ENCODE data around the gene TSPOAP1. TPM values are rescaled to one million over a fixed set of nuclear protein-coding genes. Genes with fewer than 3 reads are reported as not detected.

The TSPOAP1 gene
- total RNA-seq, 2 experiments from 2014 or later = 17.8 to 19.5 TPM

DNA sequence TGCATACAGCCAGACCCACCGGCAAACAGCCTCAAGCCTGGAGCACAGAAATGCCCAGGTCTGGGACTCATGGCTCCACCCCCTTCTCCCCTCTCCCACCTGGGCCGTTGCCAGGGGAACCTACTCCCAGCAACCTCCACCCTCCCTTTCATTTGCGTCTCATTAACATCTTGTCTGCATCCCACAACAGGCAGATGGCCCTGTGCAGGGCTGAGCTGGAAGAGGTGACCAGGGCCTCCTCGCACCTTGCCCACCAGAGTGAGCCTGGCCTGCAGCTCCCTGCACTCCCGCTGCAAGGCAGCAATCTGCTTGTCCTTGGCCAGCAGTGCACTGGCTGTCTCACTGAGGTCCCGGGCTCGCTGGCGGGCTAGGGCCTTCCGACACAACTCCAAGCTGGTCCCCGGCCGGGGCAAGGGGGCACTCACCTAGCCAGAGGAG, 3.3 kb downstream of the TSPOAP1 start:
- no peak for DNase-seq
- H3K4me1 ChIP-seq (ENCODE audit: insufficient read depth, low read length) = peaks cover 53% of the 10 kb centered on the region
- peaks cover 45% of the 10 kb centered on the region for H3K4me1 Mint-ChIP-seq (ENCODE audit: low read depth)
- H3K27ac ChIP-seq (ENCODE audit: low read depth in 1 of 2, low read length in 2 of 2) = no peak overlapping the region
- H3K9me3 ChIP-seq (ENCODE audit: control insufficient read depth in 1 of 2, insufficient read depth in 1 of 2, low read length in 2 of 2) = no peaks in the 10 kb centered on the region
- TF ChIP-seq, protein P1, sequence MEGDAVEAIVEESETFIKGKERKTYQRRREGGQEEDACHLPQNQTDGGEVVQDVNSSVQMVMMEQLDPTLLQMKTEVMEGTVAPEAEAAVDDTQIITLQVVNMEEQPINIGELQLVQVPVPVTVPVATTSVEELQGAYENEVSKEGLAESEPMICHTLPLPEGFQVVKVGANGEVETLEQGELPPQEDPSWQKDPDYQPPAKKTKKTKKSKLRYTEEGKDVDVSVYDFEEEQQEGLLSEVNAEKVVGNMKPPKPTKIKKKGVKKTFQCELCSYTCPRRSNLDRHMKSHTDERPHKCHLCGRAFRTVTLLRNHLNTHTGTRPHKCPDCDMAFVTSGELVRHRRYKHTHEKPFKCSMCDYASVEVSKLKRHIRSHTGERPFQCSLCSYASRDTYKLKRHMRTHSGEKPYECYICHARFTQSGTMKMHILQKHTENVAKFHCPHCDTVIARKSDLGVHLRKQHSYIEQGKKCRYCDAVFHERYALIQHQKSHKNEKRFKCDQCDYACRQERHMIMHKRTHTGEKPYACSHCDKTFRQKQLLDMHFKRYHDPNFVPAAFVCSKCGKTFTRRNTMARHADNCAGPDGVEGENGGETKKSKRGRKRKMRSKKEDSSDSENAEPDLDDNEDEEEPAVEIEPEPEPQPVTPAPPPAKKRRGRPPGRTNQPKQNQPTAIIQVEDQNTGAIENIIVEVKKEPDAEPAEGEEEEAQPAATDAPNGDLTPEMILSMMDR (IDR thresholded peaks at IDR 0.05) = no peak
- peaks cover 17% of the 10 kb centered on the region for H3K36me3 ChIP-seq (ENCODE audit: insufficient read depth, low read length)
- H3K27ac Mint-ChIP-seq = no peak overlapping the region
- intact Hi-C loops (cut with DNase I, micrococcal nuclease) = no loop called here
- ChIA-PET CTCF (interaction anchor here (1.3 to 4.1 kb wide), 3 partner anchors 8 to 92 kb away, joined by 4 to 54 read pairs (median 9); partner anchors contain the start of gene RNF43), POLR2A (interaction anchor here (1.8 to 22.3 kb wide), 5 partner anchors 7 to 162 kb away, joined by 6 to 1359 read pairs (median 92); partner anchors contain the start of genes HSF5, RNF43 and SUPT4H1)
- no peak overlapping the region for H3K4me3 Mint-ChIP-seq
- peaks cover 23% of the 10 kb centered on the region for H3K36me3 Mint-ChIP-seq (ENCODE audit: low read depth)
- H3K27me3 Mint-ChIP-seq = no peaks in the 10 kb centered on the region
- ATAC-seq (ENCODE audit: poor library complexity) = no peak
- H3K4me3 ChIP-seq (ENCODE audit: low read length) = no peak overlapping the region
- no peaks in the 10 kb centered on the region for H3K9me3 Mint-ChIP-seq
- no peaks in the 10 kb centered on the region for H3K27me3 ChIP-seq (ENCODE audit: control insufficient read depth in 1 of 2, insufficient read depth in 2 of 2, low read length in 2 of 2)

DNA sequence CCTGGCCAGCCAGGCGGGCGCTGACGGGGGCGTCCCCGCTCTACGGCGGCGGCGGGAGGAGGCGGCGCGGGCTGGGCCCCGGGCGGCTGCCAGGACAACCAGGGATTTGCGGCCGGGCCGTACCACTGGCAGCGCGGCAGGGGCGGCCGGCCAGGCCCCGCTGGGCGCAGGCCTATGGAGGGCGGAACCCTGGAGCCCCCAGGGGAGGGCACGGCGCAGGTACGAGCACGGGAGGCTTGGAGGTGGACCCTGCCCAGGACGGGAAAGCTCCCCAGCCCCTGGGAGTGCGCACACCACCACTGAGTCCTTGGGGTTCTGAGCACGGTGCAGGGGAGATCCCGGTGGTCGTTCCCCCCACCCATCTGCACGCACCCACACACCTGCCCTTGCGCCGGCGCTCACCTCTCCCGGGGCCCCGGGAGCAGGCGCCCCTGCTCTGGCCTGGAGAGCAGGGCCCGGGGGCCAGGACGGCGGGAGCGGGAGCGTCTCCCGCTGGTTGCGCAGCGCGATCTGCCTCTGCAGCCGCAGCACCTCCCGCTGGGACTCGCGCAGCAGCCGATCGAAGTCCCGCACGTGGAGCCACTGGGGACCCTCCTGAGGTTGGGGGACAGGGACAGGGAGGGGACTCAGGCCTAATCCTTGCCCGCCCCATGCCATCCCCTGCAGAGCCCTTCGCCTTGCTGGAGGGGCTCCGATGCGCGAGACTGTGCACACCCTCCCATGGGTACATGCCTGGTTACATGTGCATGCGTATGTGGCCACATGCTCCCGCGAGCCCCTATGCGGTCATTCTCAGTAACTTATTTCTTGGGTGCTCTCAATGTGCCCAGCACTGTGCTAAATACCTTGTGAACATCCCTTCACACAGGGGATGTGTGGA, 3.9 kb downstream of the TSPOAP1 start:
- no peak overlapping the region for H3K27ac ChIP-seq (ENCODE audit: low read depth in 1 of 2, low read length in 2 of 2)
- POLR2A ChIA-PET = interaction anchor here (1.8 to 22.3 kb wide), 5 partner anchors 7 to 163 kb away, joined by 6 to 1359 read pairs (median 92); partner anchors contain the start of genes HSF5, RNF43 and SUPT4H1
- no peak overlapping the region for H3K4me3 Mint-ChIP-seq
- ATAC-seq (ENCODE audit: poor library complexity) = no peak
- peaks cover 11% of the 10 kb centered on the region for H3K36me3 ChIP-seq (ENCODE audit: insufficient read depth, low read length)
- CTCF ChIA-PET = interaction anchor here (1.2 to 4.1 kb wide), 3 partner anchors 7 to 20 kb away, joined by 4 to 54 read pairs (median 9); no protein-coding TSS in a partner anchor
- H3K4me1 ChIP-seq (ENCODE audit: insufficient read depth, low read length) = peaks cover 52% of the 10 kb centered on the region
- H3K4me3 ChIP-seq (ENCODE audit: low read length) = no peak overlapping the region
- DNase-seq = no peak
- H3K4me1 Mint-ChIP-seq (ENCODE audit: low read depth) = peaks cover 38% of the 10 kb centered on the region
- intact Hi-C loops (cut with DNase I, micrococcal nuclease) = no loop called here
- H3K9me3 Mint-ChIP-seq = no peaks in the 10 kb centered on the region
- H3K27ac Mint-ChIP-seq = no peak overlapping the region
- H3K27me3 ChIP-seq (ENCODE audit: control insufficient read depth in 1 of 2, insufficient read depth in 2 of 2, low read length in 2 of 2) = no peaks in the 10 kb centered on the region
- TF ChIP-seq, protein P1 (IDR thresholded peaks at IDR 0.05) = no peak
- peaks cover 17% of the 10 kb centered on the region for H3K36me3 Mint-ChIP-seq (ENCODE audit: low read depth)
- no peaks in the 10 kb centered on the region for H3K9me3 ChIP-seq (ENCODE audit: control insufficient read depth in 1 of 2, insufficient read depth in 1 of 2, low read length in 2 of 2)
- H3K27me3 Mint-ChIP-seq = no peaks in the 10 kb centered on the region

DNA sequence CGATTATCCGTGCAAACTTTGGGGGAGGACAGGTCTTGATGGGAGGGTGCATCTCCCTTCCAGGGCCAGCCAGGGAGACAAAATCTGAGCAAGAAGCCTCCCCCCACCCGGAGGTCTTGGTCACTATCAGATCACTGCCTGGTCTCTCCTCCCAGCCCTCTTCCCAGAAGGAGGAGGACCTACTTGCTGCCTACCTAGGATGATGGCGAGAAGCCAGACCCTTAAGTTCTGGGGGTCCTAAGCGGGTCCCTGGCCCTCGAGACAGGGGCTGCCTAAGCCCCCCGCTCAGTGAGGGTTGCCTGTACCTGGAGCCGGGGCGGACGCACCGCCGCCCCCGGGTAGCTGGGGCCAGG, 4.6 kb downstream of the TSPOAP1 start:
- no peak for DNase-seq
- H3K4me3 ChIP-seq (ENCODE audit: low read length) = no peak overlapping the region
- no peak overlapping the region for H3K27ac ChIP-seq (ENCODE audit: low read depth in 1 of 2, low read length in 2 of 2)
- H3K9me3 ChIP-seq (ENCODE audit: control insufficient read depth in 1 of 2, insufficient read depth in 1 of 2, low read length in 2 of 2) = no peaks in the 10 kb centered on the region
- Mint-ChIP-seq H3K9me3 (no peaks in the 10 kb centered on the region), H3K27me3 (no peaks in the 10 kb centered on the region), H3K27ac (no peak overlapping the region), H3K36me3 (ENCODE audit: low read depth) (peaks cover 11% of the 10 kb centered on the region), H3K4me3 (no peak overlapping the region), H3K4me1 (ENCODE audit: low read depth) (peaks cover 32% of the 10 kb centered on the region)
- CTCF ChIA-PET = interaction anchor here (1.2 kb wide), 1 partner anchor 21 kb away, joined by 4 read pairs; no protein-coding TSS in a partner anchor
- POLR2A ChIA-PET = interaction anchor here (8.7 to 22.3 kb wide), 2 partner anchors 15 to 29 kb away, joined by 157 to 1359 read pairs; partner anchors contain the start of gene SUPT4H1
- intact Hi-C loops (cut with DNase I, micrococcal nuclease) = no loop called here
- TF ChIP-seq, protein P1 (IDR thresholded peaks at IDR 0.05) = no peak
- no peak for ATAC-seq (ENCODE audit: poor library complexity)
- peaks cover 46% of the 10 kb centered on the region for H3K4me1 ChIP-seq (ENCODE audit: insufficient read depth, low read length)
- H3K27me3 ChIP-seq (ENCODE audit: control insufficient read depth in 1 of 2, insufficient read depth in 2 of 2, low read length in 2 of 2) = no peaks in the 10 kb centered on the region
- H3K36me3 ChIP-seq (ENCODE audit: insufficient read depth, low read length) = peaks cover 9% of the 10 kb centered on the region
